Liver (tissue), 9 donors: ENCODE results near the gene TMEM86A. TPM values are rescaled to one million over a fixed set of nuclear protein-coding genes. Genes with fewer than 3 reads are reported as not detected.

Experiments used
- DNase-seq: peaks from one replicate; pipeline ENCODE4 v3.0.0-alpha.2; 2017; ENCODE audit warnings: low spot score
- H3K27ac ChIP-seq, 2 donors: one replicate each; pipeline ENCODE4 v1.7.0; 2013; ENCODE audit warnings: inconsistent platforms in 2 of 2, low read length in 2 of 2, control low read depth in 1 of 2, low read depth in 1 of 2, mild to moderate bottlenecking in 1 of 2
- H3K27me3 ChIP-seq, 4 donors: one replicate each; pipeline versions ENCODE4 v1.6.1 to v1.7.0; 2013; ENCODE audit warnings: low read length in 3 of 4, inconsistent platforms in 1 of 4, mild to moderate bottlenecking in 1 of 4, moderate library complexity in 1 of 4; ENCODE audit not compliant: control insufficient read depth in 4 of 4, insufficient read depth in 4 of 4
- H3K36me3 ChIP-seq, 4 donors: one replicate each; pipeline versions ENCODE4 v1.6.1 to v1.7.0; 2013; ENCODE audit warnings: low read length in 3 of 4, mild to moderate bottlenecking in 3 of 4, low read depth in 1 of 4, moderate library complexity in 1 of 4; ENCODE audit not compliant: control insufficient read depth in 4 of 4, insufficient read depth in 3 of 4
- H3K4me1 ChIP-seq, 4 donors: one replicate each; pipeline versions ENCODE4 v1.6.1 to v1.7.0; 2013; ENCODE audit warnings: low read length in 3 of 4, mild to moderate bottlenecking in 3 of 4, moderate library complexity in 1 of 4; ENCODE audit not compliant: control insufficient read depth in 4 of 4, insufficient read depth in 4 of 4
- H3K4me3 ChIP-seq, 3 donors: one replicate each; pipeline versions ENCODE4 v1.6.1 to v1.7.0; 2013; ENCODE audit warnings: low read length in 3 of 3, control low read depth in 1 of 3, low read depth in 1 of 3, mild to moderate bottlenecking in 1 of 3
- H3K9ac ChIP-seq, 2 donors: one replicate each; pipeline ENCODE4 v1.7.0; 2013; ENCODE audit warnings: low read length in 2 of 2, mild to moderate bottlenecking in 2 of 2, moderate library complexity in 2 of 2, control low read depth in 1 of 2, low read depth in 1 of 2
- H3K9me3 ChIP-seq, 4 donors: one replicate each; pipeline versions ENCODE4 v1.6.1 to v1.7.0; 2013; ENCODE audit warnings: low read length in 3 of 4; ENCODE audit not compliant: control insufficient read depth in 4 of 4
- ATF3 ChIP-seq: IDR thresholded peaks from 2 replicates; pipeline ENCODE4 v1.6.1; 2016; ENCODE audit warnings: antibody characterized with exemption
- CTCF ChIP-seq: fragments of 150-350 bp; IDR thresholded peaks from 2 replicates; pipeline ENCODE4 v1.5.1; 2017; ENCODE audit warnings: improper control_type of control experiment, low read depth, low read length; ENCODE audit not compliant: missing input control
- FOXA1 ChIP-seq: IDR thresholded peaks from 2 replicates; pipeline ENCODE4 v1.6.1; 2016; ENCODE audit warnings: antibody characterized with exemption
- GABPA ChIP-seq, 2 donors: IDR thresholded peaks in 1 of 2; conservative IDR thresholded peaks in 1 of 2; 2 replicates each; pipeline ENCODE4 v1.6.1; 2016; ENCODE audit warnings: antibody characterized with exemption in 2 of 2, mild to moderate bottlenecking in 1 of 2, moderate library complexity in 1 of 2
- HNF4A ChIP-seq, 2 donors: conservative IDR thresholded peaks; 2 replicates each; pipeline ENCODE4 v1.6.1; 2016; ENCODE audit warnings: antibody characterized with exemption in 2 of 2, mild to moderate bottlenecking in 2 of 2
- HNF4G ChIP-seq: IDR thresholded peaks from 2 replicates; pipeline ENCODE4 v1.6.1; 2016; ENCODE audit warnings: antibody characterized with exemption
- JUND ChIP-seq, 2 donors: IDR thresholded peaks; 2 replicates each; pipeline ENCODE4 v1.6.1; 2016; ENCODE audit warnings: antibody characterized with exemption in 2 of 2
- MAX ChIP-seq: IDR thresholded peaks from 2 replicates; pipeline ENCODE4 v1.6.1; 2016; ENCODE audit warnings: antibody characterized with exemption
- SP1 ChIP-seq: IDR thresholded peaks from 2 replicates; pipeline ENCODE4 v1.6.1; 2018; ENCODE audit warnings: antibody characterized with exemption, mild to moderate bottlenecking
- TAF1 ChIP-seq: conservative IDR thresholded peaks from 2 replicates; pipeline ENCODE4 v1.6.1; 2016; ENCODE audit warnings: antibody characterized with exemption, mild to moderate bottlenecking
- YY1 ChIP-seq: IDR thresholded peaks from 2 replicates; pipeline ENCODE4 v1.6.1; 2016; ENCODE audit warnings: antibody characterized with exemption, mild to moderate bottlenecking
- ZBTB33 ChIP-seq: IDR thresholded peaks from 2 replicates; pipeline ENCODE4 v1.6.1; 2016; ENCODE audit warnings: antibody characterized with exemption
- WGBS: extraction: QIAGEN DNeasy Blood & Tissue Kit; methylation state at CpG from one replicate; pipeline ENCODE4 v1.1.7; 2013; 5-methylcytosine and 5-hydroxymethylcytosine counted together
- polyA plus RNA-seq, 2 donors: library from polyadenylated mRNA; stranded (reverse) in 1 of 2; unstranded in 1 of 2; fragments of 200-250 nt in 1 of 2; fragments of >200 nt in 1 of 2; fragmentation: Nextera tagmentation in 1 of 2; extraction: Ambion mirVana in 1 of 2; gene quantifications; one replicate each; pipeline versions ENCODE4 v1.2.1 to v1.2.3, GENCODE V29; 2013 to 2015
- total RNA-seq, 2 donors: library from RNA; depleted of rRNA; stranded (reverse); fragments of >200 nt; gene quantifications; one replicate each; pipeline ENCODE4 v1.2.3, GENCODE V29; 2014
- donor health status: healthy.
- donor health status: healthy.
- donor health status: healthy.
- donor health status: healthy.
- donor health status: healthy.

Gene TMEM86A
- total and polyA plus RNA-seq, 4 donors: 1.8 to 2.7 (median 2.0) TPM

- no peak for TF ChIP-seq CTCF
Observed at GRCh38 chr11:18723991-18724390, 25.4 kb downstream of the TMEM86A start (continued).

GRCh38 chr11:18726040-18726439 lies 27.5 kb downstream of the TMEM86A start, which contains the start of gene IGSF22:
TSS of gene IGSF22 (minus strand) at chr11:18726188. CDS start at chr11:18724236, 1,952 bp downstream.
- peaks cover 4 to 10% (median 7%) of the 10 kb centered on the region in 4 donors for H3K4me1 ChIP-seq
- no peaks in the 10 kb centered on the region for H3K9me3 ChIP-seq
- H3K27me3 ChIP-seq: peaks cover 0 to 4% (median 0%) of the 10 kb centered on the region in 4 donors
- 70% methylated on average over 7 of the region's 7 CpGs for WGBS
- H3K27ac ChIP-seq: no peak within 1 kb of the TSS
- no peaks in the 10 kb centered on the region for H3K36me3 ChIP-seq
- no peak for TF ChIP-seq FOXA1
- no peak for TF ChIP-seq ATF3
- TF ChIP-seq YY1: no peak
- no peak for TF ChIP-seq TAF1
- no peak for TF ChIP-seq CTCF
- no peak for TF ChIP-seq JUND (IDR thresholded peaks at IDR 0.05)
- no peak for TF ChIP-seq ZBTB33
- no peak for TF ChIP-seq HNF4A (conservative IDR thresholded peaks at IDR 0.05)
- TF ChIP-seq SP1: no peak
- no peak for TF ChIP-seq HNF4G
- TF ChIP-seq GABPA (IDR thresholded peaks at IDR 0.05 in 1 of 2, conservative IDR thresholded peaks at IDR 0.05 in 1 of 2): no peak
- TF ChIP-seq MAX: no peak
- no peak within 1 kb of the TSS for H3K9ac ChIP-seq
- no peak for DNase-seq
- H3K4me3 ChIP-seq: no peak within 1 kb of the TSS

- Histone ChIP-seq H3K9me3 (no peaks in the 10 kb centered on the region), H3K27ac (no peak overlapping the region), H3K36me3 (no peaks in the 10 kb centered on the region), H3K27me3 (peaks cover 0 to 4% (median 0%) of the 10 kb centered on the region in 4 donors), H3K9ac (no peak overlapping the region), H3K4me1 (no peaks in the 10 kb centered on the region), H3K4me3 (no peak overlapping the region)
- WGBS: 53% methylated on average over 10 of the region's 10 CpGs
- no peak for DNase-seq
- TF ChIP-seq ZBTB33: no peak
- no peak for TF ChIP-seq HNF4A (conservative IDR thresholded peaks at IDR 0.05)
- no peak for TF ChIP-seq TAF1
- TF ChIP-seq CTCF: peak; percentile 66
- TF ChIP-seq GABPA (IDR thresholded peaks at IDR 0.05 in 1 of 2, conservative IDR thresholded peaks at IDR 0.05 in 1 of 2): no peak
- no peak for TF ChIP-seq YY1
- no peak for TF ChIP-seq MAX
Observed at GRCh38 chr11:18727479-18728236, 29.1 kb downstream of the TMEM86A start.
